OCI-LY3 (cell line): ENCODE measurements around the gene TAF3.

ENCODE experiments used
- H2AFZ ChIP-seq: fragments of 200-600, 300-600 bp; shearing (Covaris generic); 2 replicates; pipeline ENCODE4 v1.6.0; 2014; ENCODE audit warnings: antibody characterized with exemption, low read depth, low read length
- H3K27ac ChIP-seq: fragments of 200-600, 300-600 bp; sonication (generic); 2 replicates; pipeline ENCODE4 v1.5.1; 2014; ENCODE audit warnings: mild to moderate bottlenecking, low read length, moderate library complexity, mixed read lengths
- H3K27me3 ChIP-seq: fragments of 200-600, 300-600 bp; sonication (generic); 2 replicates; pipeline ENCODE4 v1.6.1; 2014; ENCODE audit warnings: low read depth, low read length, mixed read lengths
- H3K36me3 ChIP-seq: fragments of 200-600, 300-600 bp; sonication (generic); replicated peaks from 2 replicates; pipeline ENCODE3; 2014; ENCODE audit warnings: low read depth, low read length, mixed read lengths
- H3K4me1 ChIP-seq: fragments of 300-600, 200-600 bp; sonication (generic); 2 replicates; pipeline ENCODE4 v1.6.1; 2014; ENCODE audit warnings: low read length, mixed read lengths
- H3K4me2 ChIP-seq: fragments of 200-600, 300-600 bp; sonication (generic); 2 replicates; pipeline ENCODE4 v1.6.1; 2014; ENCODE audit warnings: low read length, mixed read lengths
- H3K4me3 ChIP-seq: fragments of 300-600, 200-600 bp; sonication (generic); 2 replicates; pipeline ENCODE4 v1.5.1; 2014; ENCODE audit warnings: antibody characterized with exemption, mild to moderate bottlenecking, low read length, moderate library complexity
- H3K79me2 ChIP-seq: fragments of 300-600, 200-600 bp; shearing (Covaris generic); 2 replicates; pipeline ENCODE4 v1.6.1; 2014; ENCODE audit warnings: mild to moderate bottlenecking, low read length, mixed read lengths
- H3K9ac ChIP-seq: fragments of 300-600, 200-600 bp; shearing (Covaris generic); 2 replicates; pipeline ENCODE4 v1.6.0; 2014; ENCODE audit warnings: mild to moderate bottlenecking, low read length, moderate library complexity
- H3K9me3 ChIP-seq: fragments of 200-600, 300-600 bp; shearing (Covaris generic); 2 replicates; pipeline ENCODE4 v1.6.1; 2014; ENCODE audit warnings: low read length, mixed read lengths; ENCODE audit not compliant: insufficient read depth
- H4K20me1 ChIP-seq: fragments of 200-600, 300-600 bp; sonication (generic); 2 replicates; pipeline ENCODE4 v1.6.1; 2016; ENCODE audit warnings: low read length, mixed read lengths; ENCODE audit not compliant: insufficient read depth
- CTCF ChIP-seq: fragments of 200-600, 300-600 bp; sonication (generic); IDR thresholded peaks from 2 replicates; pipeline ENCODE4 v1.5.1; 2014; ENCODE audit warnings: antibody characterized with exemption, low read length, low read depth
- EZH2phosphoT487 ChIP-seq: fragments of 200-600 bp; shearing (Covaris generic); IDR thresholded peaks from 2 replicates; pipeline ENCODE4 v1.6.1; 2018; ENCODE audit warnings: antibody characterized with exemption, mixed run types, low read depth

Gene TAF3

GRCh38 chr10:7948371-7949000, 130.2 kb downstream of the TAF3 start:
- H3K36me3 ChIP-seq: no peaks in the 10 kb centered on the region
- no peak overlapping the region for H3K4me2 ChIP-seq
- no peaks in the 10 kb centered on the region for H3K79me2 ChIP-seq
- H4K20me1 ChIP-seq: no peaks in the 10 kb centered on the region; the same call in 1 of the 2 replicates
- no peaks in the 10 kb centered on the region for H3K27me3 ChIP-seq
- H3K4me3 ChIP-seq: no peak overlapping the region
- peaks cover 7% of the 10 kb centered on the region for H3K4me1 ChIP-seq
- no peak for TF ChIP-seq CTCF
- no peak for TF ChIP-seq EZH2phosphoT487
- H2AFZ ChIP-seq: no peak overlapping the region
- no peaks in the 10 kb centered on the region for H3K9me3 ChIP-seq
- no peak overlapping the region for H3K9ac ChIP-seq
- no peak overlapping the region for H3K27ac ChIP-seq

- H3K4me3 ChIP-seq: no peak overlapping the region
- H3K4me1 ChIP-seq: peaks cover 3% of the 10 kb centered on the region
- no peak overlapping the region for H2AFZ ChIP-seq
- H3K9ac ChIP-seq: no peak overlapping the region
- H3K4me2 ChIP-seq: no peak overlapping the region
- H3K27ac ChIP-seq: no peak overlapping the region
- TF ChIP-seq EZH2phosphoT487: no peak
- no peak for TF ChIP-seq CTCF
- no peaks in the 10 kb centered on the region for H3K27me3 ChIP-seq
- no peaks in the 10 kb centered on the region for H4K20me1 ChIP-seq
- no peaks in the 10 kb centered on the region for H3K9me3 ChIP-seq
- H3K36me3 ChIP-seq: no peaks in the 10 kb centered on the region
- no peaks in the 10 kb centered on the region for H3K79me2 ChIP-seq
Observed at GRCh38 chr10:7950981-7951847, 132.9 kb downstream of the TAF3 start.

- H3K9me3 ChIP-seq: no peaks in the 10 kb centered on the region
- no peaks in the 10 kb centered on the region for H4K20me1 ChIP-seq
- H3K36me3 ChIP-seq: no peaks in the 10 kb centered on the region
- no peak overlapping the region for H3K9ac ChIP-seq
- TF ChIP-seq CTCF: no peak
- TF ChIP-seq EZH2phosphoT487: no peak
- no peaks in the 10 kb centered on the region for H3K79me2 ChIP-seq
- no peak overlapping the region for H3K4me2 ChIP-seq
- H3K27me3 ChIP-seq: no peaks in the 10 kb centered on the region
- H3K27ac ChIP-seq: no peak overlapping the region
- peaks cover 13% of the 10 kb centered on the region for H3K4me1 ChIP-seq
- H2AFZ ChIP-seq: no peak overlapping the region
- no peak overlapping the region for H3K4me3 ChIP-seq
Observed at GRCh38 chr10:7952266-7952665, 134.0 kb downstream of the TAF3 start.

- no peak for TF ChIP-seq EZH2phosphoT487
- no peak for TF ChIP-seq CTCF
- Histone ChIP-seq H3K79me2 (no peaks in the 10 kb centered on the region), H3K4me3 (no peak overlapping the region), H3K4me2 (no peak overlapping the region), H3K27me3 (no peaks in the 10 kb centered on the region), H3K36me3 (no peaks in the 10 kb centered on the region), H4K20me1 (no peaks in the 10 kb centered on the region), H3K4me1 (peaks cover 15% of the 10 kb centered on the region), H2AFZ (no peak overlapping the region), H3K9me3 (no peaks in the 10 kb centered on the region), H3K27ac (no peak overlapping the region), H3K9ac (no peak overlapping the region)
Observed at GRCh38 chr10:7953447-7953846, 135.1 kb downstream of the TAF3 start.
